ENCODE data around the gene RFPL4AL1. TPM values are rescaled to one million over a fixed set of nuclear protein-coding genes. Genes with fewer than 3 reads are reported as not detected.

Gene RFPL4AL1
- total RNA-seq, 1 experiment from 2014 or later = not detected

- Histone ChIP-seq H3K9me3 (ENCODE audit: control insufficient read depth, low read depth, low read length) (peaks cover 98% of the 10 kb centered on the region), H4K20me1 (ENCODE audit: control insufficient read depth, insufficient read depth, insufficient read length) (no peaks in the 10 kb centered on the region), H2BK12ac (ENCODE audit: insufficient read length, low read depth, low read length) (no peak overlapping the region), H3K23ac (ENCODE audit: insufficient read length, low read depth, low read length) (no peak overlapping the region), H4K8ac (replicated peaks; ENCODE audit: insufficient read length, low read depth, low read length) (no peak overlapping the region), H3T11ph (ENCODE audit: low read length) (no peak overlapping the region), H2BK5ac (ENCODE audit: insufficient read length, low read length) (no peak overlapping the region), H3K27ac (ENCODE audit: insufficient read length, low read depth, low read length) (no peak overlapping the region), H2AK5ac (ENCODE audit: insufficient read length, low read length) (no peak overlapping the region), H3K23me2 (ENCODE audit: insufficient read length, low read depth, low read length, poor library complexity, severe bottlenecking) (no peaks in the 10 kb centered on the region), H2AFZ (ENCODE audit: low read length) (no peak overlapping the region), H4K5ac (ENCODE audit: insufficient read length, low read depth, low read length) (no peak overlapping the region), H3K56ac (ENCODE audit: insufficient read length, low read depth, low read length) (no peak overlapping the region), H3K9ac (ENCODE audit: extremely low read depth, insufficient read length, low read length) (no peak overlapping the region), H3K4ac (ENCODE audit: low read depth, low read length) (no peak overlapping the region), H3K79me1 (ENCODE audit: insufficient read depth, low read depth, low read length, poor library complexity, severe bottlenecking) (no peaks in the 10 kb centered on the region), H2BK120ac (ENCODE audit: low read depth, low read length, poor library complexity, severe bottlenecking) (no peak overlapping the region), H2BK20ac (ENCODE audit: low read depth, low read length, poor library complexity, severe bottlenecking) (no peak overlapping the region), H3K4me1 (ENCODE audit: insufficient read depth, low read length) (no peaks in the 10 kb centered on the region), H3K4me2 (ENCODE audit: insufficient read depth, insufficient read length, low read length) (no peak overlapping the region), H3K79me2 (ENCODE audit: insufficient read depth, low read length) (no peaks in the 10 kb centered on the region), H3K27me3 (ENCODE audit: insufficient read depth, low read length) (no peaks in the 10 kb centered on the region; the same call in 1 of the 2 replicates), H2BK15ac (ENCODE audit: low read depth, low read length) (no peak overlapping the region), H3K14ac (ENCODE audit: insufficient read depth, low read length) (no peak overlapping the region), H3K18ac (ENCODE audit: insufficient read length, low read depth, low read length) (no peak overlapping the region), H4K91ac (ENCODE audit: insufficient read length, low read depth, low read length) (no peak overlapping the region)
- peak; percentile 55; the same call in 2 of the 3 replicates for TF ChIP-seq CTCF (conservative IDR thresholded peaks at IDR 0.05)
- peak; percentile 31 for DNase-seq
- no peaks in the 10 kb centered on the region; the same call in 1 of the 2 replicates for H3K27me3 Mint-ChIP-seq (ENCODE audit: low read depth)
- no peaks in the 10 kb centered on the region for H3K4me1 Mint-ChIP-seq
- peaks cover 95 to 98% of the 10 kb centered on the region in 2 experiments for H3K9me3 Mint-ChIP-seq
- WGBS (ENCODE audit: extremely low coverage, insufficient read length, low lambda C conversion rate) = no CpG with 5 or more reads among the region's 20 CpGs
- no peak overlapping the region for H3K4me3 Mint-ChIP-seq
- no peak overlapping the region for H3K27ac Mint-ChIP-seq
- H3K36me3 Mint-ChIP-seq (ENCODE audit: insufficient read depth in 1 of 3, low read depth in 3 of 3) = peaks cover 4 to 33% (median 8%) of the 10 kb centered on the region in 3 experiments; a peak in 6 of 7 replicates
These were observed 40.6 kb downstream of the RFPL4AL1 start for GRCh38 chr19:55809381-55810058.

All from H9 (cell line).